ENCODE results near the gene MYRFL. TPM values are rescaled to one million over a fixed set of nuclear protein-coding genes. Genes with fewer than 3 reads are reported as not detected.

MYRFL gene
- total and polyA plus RNA-seq, 2 of the 8 experiments (the other 6 are each of a cell fraction or from before 2014, with no cell fraction given) = 1.1 to 2.0 TPM

DNA sequence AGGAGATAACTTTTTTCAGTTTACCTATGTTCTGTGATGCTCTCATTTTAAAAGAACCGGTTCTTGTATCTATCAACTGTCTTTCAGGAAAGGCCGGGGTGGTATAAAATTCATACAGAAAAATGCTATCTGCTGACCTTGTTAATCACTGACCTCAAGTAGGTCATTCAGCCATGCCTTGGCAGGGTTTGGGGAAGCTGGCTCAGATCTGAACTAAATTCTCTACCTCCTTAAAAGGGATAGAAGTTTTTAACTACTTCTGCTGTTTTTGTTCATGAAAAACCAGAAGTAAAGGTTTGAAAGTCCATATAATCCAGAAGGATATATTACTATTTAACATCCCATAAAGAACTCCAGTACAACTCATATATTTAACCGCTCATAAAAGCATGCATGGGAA lies 10.1 kb downstream of the MYRFL start:
- FAIRE-seq (no peak), DNase-seq (ENCODE audit: low read depth in 1 of 2, low spot score in 2 of 2) (no peak)
- Histone ChIP-seq H3K9ac (replicated peaks in 1 of 4; ENCODE audit: extremely low read depth in 1 of 4, low read depth in 3 of 4, low read length in 3 of 4) (no peak overlapping the region), H3K4me3 (ENCODE audit: extremely low read depth in 1 of 4, insufficient read depth in 2 of 4, low read depth in 3 of 4, low read length in 4 of 4) (no peak overlapping the region), H3K23ac (ENCODE audit: insufficient read length) (no peak overlapping the region), H3K56ac (replicated peaks; ENCODE audit: insufficient read length, low read depth, low read length) (no peak overlapping the region), H3K4me2 (ENCODE audit: insufficient read depth in 1 of 2, low read depth in 2 of 2, low read length in 2 of 2) (no peak overlapping the region), H4K91ac (replicated peaks; ENCODE audit: insufficient read length, low read length) (no peak overlapping the region), H2BK20ac (ENCODE audit: low read length) (no peak overlapping the region), H3K9me3 (ENCODE audit: insufficient read depth in 2 of 2, low read depth in 1 of 2, low read length in 1 of 2) (no peaks in the 10 kb centered on the region), H3K27ac (ENCODE audit: low read depth, low read length) (no peak overlapping the region), H2BK12ac (ENCODE audit: low read depth, low read length) (no peak overlapping the region), H3K36me3 (ENCODE audit: control insufficient read depth in 2 of 4, insufficient read depth in 4 of 4, low read length in 3 of 4) (no peaks in the 10 kb centered on the region), H3K23me2 (ENCODE audit: low read depth, low read length) (no peaks in the 10 kb centered on the region; the same call in 1 of the 2 replicates), H2BK15ac (ENCODE audit: low read length) (no peak overlapping the region), H2BK5ac (ENCODE audit: low read depth, low read length) (no peak overlapping the region), H4K5ac (ENCODE audit: insufficient read length, low read depth, low read length) (no peak overlapping the region), H3K27me3 (replicated peaks in 1 of 4; ENCODE audit: control insufficient read depth in 3 of 4, extremely low read depth in 1 of 4, insufficient read depth in 3 of 4, low read length in 3 of 4) (no peaks in the 10 kb centered on the region), H2AK5ac (ENCODE audit: low read depth, low read length) (no peak overlapping the region), H3K79me2 (ENCODE audit: control insufficient read depth in 1 of 2, insufficient read depth in 2 of 2, low read length in 2 of 2) (no peaks in the 10 kb centered on the region), H3K4ac (replicated peaks; ENCODE audit: insufficient read length, low read depth, low read length) (no peak overlapping the region), H4K8ac (ENCODE audit: extremely low read depth, insufficient read depth, low read length) (no peak overlapping the region), H3K79me1 (ENCODE audit: low read depth, low read length) (no peaks in the 10 kb centered on the region), H3K14ac (ENCODE audit: insufficient read length) (no peak overlapping the region), H3K18ac (ENCODE audit: extremely low read depth, low read length) (no peak overlapping the region), H3K4me1 (replicated peaks in 1 of 4; ENCODE audit: control insufficient read depth in 3 of 4, insufficient read depth in 4 of 4, low read length in 3 of 4) (no peaks in the 10 kb centered on the region; a peak in 1 of 7 replicates), H2BK120ac (replicated peaks; ENCODE audit: low read depth, low read length) (no peak overlapping the region), H2AFZ (ENCODE audit: low read length) (no peak overlapping the region), H4K20me1 (replicated peaks in 1 of 2; ENCODE audit: control insufficient read depth in 1 of 2, insufficient read depth in 2 of 2, low read length in 2 of 2) (no peaks in the 10 kb centered on the region)
- 85% methylated on average over 3 of the region's 3 CpGs; no CpG with 5 or more reads in 1 of the 2 experiments for WGBS, 2 experiments (ENCODE audit: extremely low coverage in 1 of 2, insufficient coverage in 1 of 2, insufficient read length in 1 of 2, insufficient replicate concordance in 2 of 2, low coverage in 1 of 2, low lambda C conversion rate in 2 of 2, missing lambda C conversion rate in 1 of 2)
- CTCF ChIA-PET (ENCODE audit: partially characterized antibody) = interaction anchor here (0.5 to 1.4 kb wide), 5 partner anchors 8 to 893 kb away, joined by 3 to 5 read pairs (median 3); no protein-coding TSS in a partner anchor
- POLR2A ChIA-PET (ENCODE audit: partially characterized antibody) = no interaction called here
- no peak for TF ChIP-seq ZNF274 (IDR thresholded peaks at IDR 0.05; ENCODE audit: borderline replicate concordance, extremely low read depth, low read length)
- TF ChIP-seq KDM4A (IDR thresholded peaks at IDR 0.05; ENCODE audit: low read depth, low read length, severe bottlenecking) = no peak
- no peak for TF ChIP-seq CBX8 (IDR thresholded peaks at IDR 0.05; ENCODE audit: borderline replicate concordance, low read depth, low read length)
- TF ChIP-seq KDM5A (IDR thresholded peaks at IDR 0.05; ENCODE audit: low read length) = no peak
- no peak for TF ChIP-seq RAD21 (IDR thresholded peaks at IDR 0.05 in 1 of 2, conservative IDR thresholded peaks at IDR 0.05 in 1 of 2; ENCODE audit: low read depth in 2 of 2, low read length in 2 of 2)
- TF ChIP-seq EZH2 (IDR thresholded peaks at IDR 0.05; ENCODE audit: low read depth, low read length, severe bottlenecking) = no peak
- TF ChIP-seq GTF2F1 (IDR thresholded peaks at IDR 0.05; ENCODE audit: borderline replicate concordance, low read depth, low read length) = no peak
- no peak for TF ChIP-seq HDAC6 (IDR thresholded peaks at IDR 0.05; ENCODE audit: low read depth, low read length)
- no peak for TF ChIP-seq SIN3A (conservative IDR thresholded peaks at IDR 0.05 in 1 of 2, IDR thresholded peaks at IDR 0.05 in 1 of 2; ENCODE audit: low read depth in 1 of 2, low read length in 2 of 2)
- TF ChIP-seq GABPA (IDR thresholded peaks at IDR 0.05; ENCODE audit: borderline replicate concordance, insufficient read depth, low read length) = no peak
- no peak for TF ChIP-seq ATF2 (IDR thresholded peaks at IDR 0.05; ENCODE audit: low read length)
- TF ChIP-seq BACH1 (IDR thresholded peaks at IDR 0.05; ENCODE audit: low read length) = no peak
